H1 (cell line): Measurements from ENCODE around the gene SHROOM4. TPM values are rescaled to one million over a fixed set of nuclear protein-coding genes. Genes with fewer than 3 reads are reported as not detected.

Source experiments
- CTCF ChIA-PET: fragments of 300-600 bp; sonication (Branson Sonifier 250); formaldehyde crosslinking; loops from one replicate; lab custom pipeline; 2021; ENCODE audit not compliant: partially characterized antibody; lab: Charles Lee
- POLR2A ChIA-PET: fragments of 300-600 bp; sonication (Branson Sonifier 250); formaldehyde crosslinking; loops from one replicate; lab custom pipeline; 2021; ENCODE audit warnings: inconsistent platforms; ENCODE audit not compliant: partially characterized antibody; lab: Charles Lee
- DNase-seq, 2 experiments: peaks; one replicate each; pipeline versions ENCODE4 v3.0.0 to v3.0.0-alpha.2; 2010 to 2022; ENCODE audit warnings: low spot score in 2 of 2, low read depth in 1 of 2, mixed read lengths in 1 of 2
- FAIRE-seq: peaks from 2 replicates; lab custom pipeline; 2011; peaks lifted over from hg19 to GRCh38; lab: Jason Lieb, UNC
- H2AFZ ChIP-seq: 2 replicates; pipeline ENCODE4 v1.8.1; 2012; ENCODE audit warnings: low read length, inconsistent platforms
- H2AK5ac ChIP-seq: 2 replicates; pipeline ENCODE4 v1.6.1; 2013; ENCODE audit warnings: low read depth, low read length
- H2BK120ac ChIP-seq: replicated peaks from 2 replicates; pipeline ENCODE3; 2013; ENCODE audit warnings: low read depth, low read length, inconsistent platforms
- H2BK12ac ChIP-seq: 2 replicates; pipeline ENCODE4 v1.6.1; 2013; ENCODE audit warnings: low read depth, low read length
- H2BK15ac ChIP-seq: 2 replicates; pipeline ENCODE4 v1.6.1; 2013; ENCODE audit warnings: low read length
- H2BK20ac ChIP-seq: 2 replicates; pipeline ENCODE4 v1.6.1; 2013; ENCODE audit warnings: low read length
- H2BK5ac ChIP-seq: 2 replicates; pipeline ENCODE4 v1.6.1; 2013; ENCODE audit warnings: low read depth, low read length
- H3K14ac ChIP-seq: 2 replicates; pipeline ENCODE4 v1.6.1; 2013; ENCODE audit warnings: inconsistent platforms; ENCODE audit not compliant: insufficient read length
- H3K18ac ChIP-seq: 2 replicates; pipeline ENCODE4 v1.6.1; 2013; ENCODE audit warnings: low read length; ENCODE audit errors: extremely low read depth
- H3K23ac ChIP-seq: 2 replicates; pipeline ENCODE4 v1.6.1; 2013; ENCODE audit warnings: inconsistent platforms; ENCODE audit not compliant: insufficient read length
- H3K23me2 ChIP-seq: 2 replicates; pipeline ENCODE4 v1.6.1; 2013; ENCODE audit warnings: low read depth, low read length
- H3K27ac ChIP-seq: 2 replicates; pipeline ENCODE4 v1.6.1; 2011; ENCODE audit warnings: low read depth, low read length, inconsistent platforms
- H3K27me3 ChIP-seq, 4 experiments: replicated peaks in 1 of 4; 1 replicate in 1 of 4; 2 replicates in 3 of 4; pipeline versions ENCODE4 v1.6.1 to v1.8.1; 2011 to 2013; ENCODE audit warnings: low read length in 3 of 4, mild to moderate bottlenecking in 3 of 4, inconsistent platforms in 2 of 4, mixed read lengths in 2 of 4, moderate library complexity in 1 of 4; ENCODE audit not compliant: control insufficient read depth in 3 of 4, insufficient read depth in 3 of 4; ENCODE audit errors: extremely low read depth in 1 of 4
- H3K36me3 ChIP-seq, 4 experiments: 2 replicates each; pipeline versions ENCODE4 v1.6.1 to v1.8.1; 2011 to 2013; ENCODE audit warnings: mild to moderate bottlenecking in 4 of 4, low read length in 3 of 4, moderate library complexity in 2 of 4, control low read depth in 1 of 4, inconsistent platforms in 1 of 4; ENCODE audit not compliant: insufficient read depth in 4 of 4, control insufficient read depth in 2 of 4
- H3K4ac ChIP-seq: replicated peaks from 2 replicates; pipeline ENCODE3; 2013; ENCODE audit warnings: low read length, low read depth, mixed read lengths, inconsistent platforms; ENCODE audit not compliant: insufficient read length
- H3K4me1 ChIP-seq, 4 experiments: replicated peaks in 1 of 4; 1 replicate in 1 of 4; 2 replicates in 3 of 4; pipeline versions ENCODE4 v1.6.1 to v1.8.1; 2011 to 2013; ENCODE audit warnings: low read length in 3 of 4, inconsistent platforms in 2 of 4, mixed read lengths in 1 of 4; ENCODE audit not compliant: insufficient read depth in 4 of 4, control insufficient read depth in 3 of 4
- H3K4me2 ChIP-seq, 2 experiments: 2 replicates each; pipeline versions ENCODE4 v1.6.1 to v1.8.1; 2011 to 2013; ENCODE audit warnings: low read depth in 2 of 2, low read length in 2 of 2, control low read depth in 1 of 2, inconsistent platforms in 1 of 2, mild to moderate bottlenecking in 1 of 2; ENCODE audit not compliant: insufficient read depth in 1 of 2
- H3K4me3 ChIP-seq, 4 experiments: fragments of 200-600, 300-600 bp in 1 of 4; sonication (generic), shearing (Covaris generic), sonication (Bioruptor Twin) in 1 of 4; 2 replicates each; pipeline versions ENCODE4 v1.5.1 to v1.8.1; 2011 to 2016; ENCODE audit warnings: low read length in 4 of 4, low read depth in 3 of 4, control low read depth in 2 of 4, inconsistent platforms in 2 of 4, mild to moderate bottlenecking in 2 of 4, mixed read lengths in 1 of 4, moderate library complexity in 1 of 4; ENCODE audit not compliant: insufficient read depth in 2 of 4; ENCODE audit errors: extremely low read depth in 1 of 4
- H3K56ac ChIP-seq: replicated peaks from 2 replicates; pipeline ENCODE3; 2013; ENCODE audit warnings: low read depth, mild to moderate bottlenecking, mixed read lengths, low read length, inconsistent platforms; ENCODE audit not compliant: insufficient read length
- H3K79me1 ChIP-seq: 2 replicates; pipeline ENCODE4 v1.6.1; 2013; ENCODE audit warnings: low read depth, low read length, control low read depth
- H3K79me2 ChIP-seq, 2 experiments: 2 replicates each; pipeline versions ENCODE4 v1.6.1 to v1.8.1; 2012 to 2013; ENCODE audit warnings: low read length in 2 of 2, mild to moderate bottlenecking in 2 of 2, inconsistent platforms in 1 of 2; ENCODE audit not compliant: insufficient read depth in 2 of 2, control insufficient read depth in 1 of 2
- H3K9ac ChIP-seq, 4 experiments: replicated peaks in 1 of 4; 1 replicate in 1 of 4; 2 replicates in 3 of 4; pipeline versions ENCODE4 v1.6.1 to v1.8.1; 2011 to 2013; ENCODE audit warnings: low read depth in 3 of 4, low read length in 3 of 4, control low read depth in 2 of 4, mild to moderate bottlenecking in 2 of 4, moderate library complexity in 2 of 4, inconsistent platforms in 1 of 4; ENCODE audit errors: extremely low read depth in 1 of 4
- H3K9me3 ChIP-seq, 2 experiments: 2 replicates each; pipeline versions ENCODE4 v1.6.1 to v1.8.1; 2012 to 2013; ENCODE audit warnings: mild to moderate bottlenecking in 2 of 2, moderate library complexity in 2 of 2, control low read depth in 1 of 2, inconsistent platforms in 1 of 2, low read depth in 1 of 2, low read length in 1 of 2, mixed read lengths in 1 of 2; ENCODE audit not compliant: insufficient read depth in 2 of 2
- H4K20me1 ChIP-seq, 2 experiments: replicated peaks in 1 of 2; 2 replicates each; pipeline versions ENCODE3 to v1.8.1; 2011 to 2013; ENCODE audit warnings: inconsistent platforms in 2 of 2, low read length in 2 of 2, mild to moderate bottlenecking in 1 of 2; ENCODE audit not compliant: insufficient read depth in 2 of 2, control insufficient read depth in 1 of 2
- H4K5ac ChIP-seq: 2 replicates; pipeline ENCODE4 v1.6.1; 2013; ENCODE audit warnings: low read length, low read depth, mixed read lengths, inconsistent platforms; ENCODE audit not compliant: insufficient read length
- H4K8ac ChIP-seq: 2 replicates; pipeline ENCODE4 v1.8.0; 2013; ENCODE audit warnings: mild to moderate bottlenecking, moderate library complexity, low read length, inconsistent platforms; ENCODE audit not compliant: insufficient read depth; ENCODE audit errors: extremely low read depth
- H4K91ac ChIP-seq: replicated peaks from 2 replicates; pipeline ENCODE3; 2013; ENCODE audit warnings: low read length, mixed read lengths, inconsistent platforms; ENCODE audit not compliant: insufficient read length
- CBX8 ChIP-seq: fragments of 300-800, 300-1000 bp; sonication (generic); IDR thresholded peaks from 2 replicates; pipeline ENCODE4 v1.7.1; 2016; ENCODE audit warnings: low read depth, low read length, borderline replicate concordance
- EZH2 ChIP-seq: fragments of 200-600 bp; sonication (generic); IDR thresholded peaks from 2 replicates; pipeline ENCODE4 v1.7.1; 2012; ENCODE audit warnings: low read depth, mild to moderate bottlenecking, moderate library complexity, low read length, inconsistent platforms; ENCODE audit not compliant: severe bottlenecking
- JUN ChIP-seq: IDR thresholded peaks from 2 replicates; pipeline ENCODE4 v1.6.1; 2011; ENCODE audit warnings: low read depth, mild to moderate bottlenecking, improper control_type of control experiment, low read length
- KDM1A ChIP-seq: fragments of 200-600, 300-600 bp; sonication (generic); IDR thresholded peaks from 2 replicates; pipeline ENCODE4 v1.7.1; 2016; ENCODE audit warnings: mild to moderate bottlenecking, low read length, borderline replicate concordance
- RAD21 ChIP-seq, 2 experiments: IDR thresholded peaks in 1 of 2; conservative IDR thresholded peaks in 1 of 2; 2 replicates each; pipeline ENCODE4 v1.6.1; 2011; ENCODE audit warnings: low read depth in 2 of 2, low read length in 2 of 2, improper control_type of control experiment in 1 of 2, inconsistent platforms in 1 of 2, mild to moderate bottlenecking in 1 of 2, moderate library complexity in 1 of 2
- RFX5 ChIP-seq: IDR thresholded peaks from 2 replicates; pipeline ENCODE4 v1.6.1; 2011; ENCODE audit warnings: low read depth, low read length, improper control_type of control experiment, borderline replicate concordance
- RNF2 ChIP-seq: fragments of 200-900, 300-1000 bp; sonication (generic); IDR thresholded peaks from 2 replicates; pipeline ENCODE4 v1.7.1; 2016; ENCODE audit warnings: borderline replicate concordance, low read depth, mild to moderate bottlenecking, antibody characterized with exemption, low read length; ENCODE audit not compliant: poor library complexity, severe bottlenecking; ENCODE audit errors: missing control alignments
- SAP30 ChIP-seq: fragments of 300-600 bp; sonication (generic); IDR thresholded peaks from 2 replicates; pipeline ENCODE4 v1.7.1; 2012; ENCODE audit warnings: low read length, moderate library complexity, mild to moderate bottlenecking, inconsistent platforms; ENCODE audit not compliant: insufficient read depth, insufficient replicate concordance
- SIRT6 ChIP-seq: IDR thresholded peaks from one replicate; pipeline ENCODE4 v1.7.1; 2012; ENCODE audit warnings: low read length, inconsistent platforms
- SP1 ChIP-seq: IDR thresholded peaks from 2 replicates; pipeline ENCODE4 v1.6.1; 2011; ENCODE audit warnings: low read depth, low read length
- SP4 ChIP-seq: IDR thresholded peaks from 2 replicates; pipeline ENCODE4 v1.6.1; 2012; ENCODE audit warnings: low read length, inconsistent platforms
- TAF7 ChIP-seq: optimal IDR thresholded peaks from 2 replicates; pipeline ENCODE3; 2011; ENCODE audit warnings: low read depth, mild to moderate bottlenecking, inconsistent platforms, low read length, moderate library complexity, borderline replicate concordance
- YY1 ChIP-seq: IDR thresholded peaks from 2 replicates; pipeline ENCODE4 v1.6.1; 2011; ENCODE audit warnings: low read depth, mild to moderate bottlenecking, low read length
- WGBS, 2 experiments: shearing (Covaris generic) in 1 of 2; methylation state at CpG; one replicate each; pipeline versions ENCODE4 v1.1.6 to v1.1.7; 2013 to 2015; ENCODE audit warnings: low lambda C conversion rate in 2 of 2, mixed read lengths in 2 of 2, inconsistent platforms in 1 of 2, low coverage in 1 of 2, missing lambda C conversion rate in 1 of 2; ENCODE audit not compliant: insufficient replicate concordance in 2 of 2, insufficient coverage in 1 of 2, insufficient read length in 1 of 2; ENCODE audit errors: extremely low coverage in 1 of 2, missing lambda C conversion rate in 1 of 2; 5-methylcytosine and 5-hydroxymethylcytosine counted together
- polyA plus RNA-seq, 7 experiments: library from polyadenylated mRNA; depleted of rRNA in 3 of 7; stranded (reverse) in 5 of 7; unstranded in 2 of 7; fragments of >200 nt in 5 of 7; fragments of 200-250 nt in 2 of 7; gene quantifications; 1 replicate in 5 of 7; 2 replicates in 1 of 7; 4 replicates in 1 of 7; pipeline versions ENCODE4 v1.2.1 to v1.2.3, GENCODE V29; 2011 to 2013; ENCODE audit warnings: missing spikeins in 2 of 7, mixed read lengths in 2 of 7
- total RNA-seq: library from RNA; stranded (reverse); fragmentation: NEBNext Ultra II Directional; extraction: Animal tissue kit (Norgen Biotek cat#: 25700); gene quantifications from 2 replicates; pipeline ENCODE4 v1.2.1, GENCODE V29; 2021
- TF ChIP-seq, protein P1 (sequence below): IDR thresholded peaks from 2 replicates; pipeline ENCODE4 v1.6.1; 2012; ENCODE audit warnings: inconsistent platforms

The SHROOM4 gene
- total and polyA plus RNA-seq, 2 of the 8 experiments (the other 6 are each of a cell fraction or from before 2014, with no cell fraction given), result 1.6 to 5.6 TPM

- Histone ChIP-seq H3K27ac (no peak overlapping the region), H3K4me1 (peaks cover 0 to 11% (median 5%) of the 10 kb centered on the region in 4 experiments; a peak in 5 of 7 replicates)
- FAIRE-seq, result peak; percentile 65
- TF ChIP-seq SP4, result no peak
- peak; percentile 63 for TF ChIP-seq JUN
- no peak for TF ChIP-seq RFX5
- TF ChIP-seq TAF7, result no peak
- no peak for TF ChIP-seq YY1
- TF ChIP-seq SAP30, result no peak
- TF ChIP-seq, protein P1, sequence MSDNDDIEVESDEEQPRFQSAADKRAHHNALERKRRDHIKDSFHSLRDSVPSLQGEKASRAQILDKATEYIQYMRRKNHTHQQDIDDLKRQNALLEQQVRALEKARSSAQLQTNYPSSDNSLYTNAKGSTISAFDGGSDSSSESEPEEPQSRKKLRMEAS, result no peak
- no peak for TF ChIP-seq SIRT6
- TF ChIP-seq EZH2, result no peak
- no peak for TF ChIP-seq RAD21 (IDR thresholded peaks at IDR 0.05 in 1 of 2, conservative IDR thresholded peaks at IDR 0.05 in 1 of 2; ENCODE audit: low read depth in 2 of 2, low read length in 2 of 2)
- TF ChIP-seq SP1, result no peak
- TF ChIP-seq CBX8, result no peak
- TF ChIP-seq RNF2, result no peak
- TF ChIP-seq KDM1A, result no peak
Measured at GRCh38 chrX:50697691-50698090, 116.3 kb downstream of the SHROOM4 start.

More at GRCh38 chrX:50697691-50698090, 116.3 kb downstream of the SHROOM4 start:
- no peak overlapping the region for H2BK15ac ChIP-seq
- no peak overlapping the region for H2BK120ac ChIP-seq
- no peak overlapping the region for H2BK12ac ChIP-seq
- H3K4me2 ChIP-seq, result no peak overlapping the region
- no peak overlapping the region for H3K4me3 ChIP-seq
- WGBS, 2 experiments, result 5% methylated on average over 2 of the region's 2 CpGs; no CpG with 5 or more reads in 1 of the 2 experiments
- no peak overlapping the region for H2AK5ac ChIP-seq
- no peak overlapping the region for H2BK20ac ChIP-seq
- no peaks in the 10 kb centered on the region for H3K23me2 ChIP-seq
- H4K91ac ChIP-seq, result no peak overlapping the region
- H4K5ac ChIP-seq, result no peak overlapping the region
- H3K14ac ChIP-seq, result no peak overlapping the region
- ChIA-PET POLR2A (no interaction called here), CTCF (no interaction called here)
- H2BK5ac ChIP-seq, result no peak overlapping the region
- H4K20me1 ChIP-seq, result no peaks in the 10 kb centered on the region
- H3K18ac ChIP-seq, result no peak overlapping the region
- no peak overlapping the region for H3K23ac ChIP-seq
- H3K36me3 ChIP-seq, result no peaks in the 10 kb centered on the region
- no peak overlapping the region for H4K8ac ChIP-seq
- no peak overlapping the region for H3K4ac ChIP-seq
- no peaks in the 10 kb centered on the region for H3K79me2 ChIP-seq
- DNase-seq, result no peak
- H3K9ac ChIP-seq, result no peak overlapping the region
- H2AFZ ChIP-seq, result no peak overlapping the region
- no peak overlapping the region for H3K56ac ChIP-seq
- no peaks in the 10 kb centered on the region for H3K27me3 ChIP-seq
- H3K79me1 ChIP-seq, result no peaks in the 10 kb centered on the region
- no peaks in the 10 kb centered on the region for H3K9me3 ChIP-seq
